Measurements from ENCODE around the gene CPVL. TPM values are rescaled to one million over a fixed set of nuclear protein-coding genes. Genes with fewer than 3 reads are reported as not detected.
"Not testable (repeated sequence)": the region's sequence is repeated elsewhere in the genome, so short reads cannot be mapped to it uniquely, and the experiment has no call there.

Gene CPVL
- total RNA-seq, 1 experiment from 2014 or later: 7.1 TPM

GRCh38 chr7:29119538-29119937 lies 26.8 kb downstream of the CPVL start:
- H3K4me1 ChIP-seq: no peaks in the 10 kb centered on the region
- no peak for DNase-seq
- no peaks in the 10 kb centered on the region for H3K27me3 ChIP-seq
- no peaks in the 10 kb centered on the region for H3K9me3 ChIP-seq (replicated peaks)
- no peaks in the 10 kb centered on the region; the same call in 1 of the 2 replicates for H3K36me3 ChIP-seq
- no peak overlapping the region for H3K27ac ChIP-seq
- no peak overlapping the region for H3K4me3 ChIP-seq

GRCh38 chr7:29116361-29117200 lies 29.8 kb downstream of the CPVL start:
- DNase-seq: no peak
- Histone ChIP-seq H3K27me3 (no peaks in the 10 kb centered on the region), H3K4me3 (no peak overlapping the region), H3K4me1 (no peaks in the 10 kb centered on the region), H3K9me3 (replicated peaks) (no peaks in the 10 kb centered on the region), H3K27ac (no peak overlapping the region), H3K36me3 (no peaks in the 10 kb centered on the region; the same call in 1 of the 2 replicates)

- Histone ChIP-seq H3K9me3 (replicated peaks) (no peaks in the 10 kb centered on the region), H3K4me1 (no peaks in the 10 kb centered on the region), H3K36me3 (no peaks in the 10 kb centered on the region; the same call in 1 of the 2 replicates), H3K27ac (no peak overlapping the region), H3K27me3 (no peaks in the 10 kb centered on the region), H3K4me3 (no peak overlapping the region)
- no peak for DNase-seq
Measured at GRCh38 chr7:29115753-29116152, 30.6 kb downstream of the CPVL start.

GRCh38 chr7:29115130-29115687 lies 31.1 kb downstream of the CPVL start:
- Histone ChIP-seq H3K36me3 (no peaks in the 10 kb centered on the region; the same call in 1 of the 2 replicates), H3K4me3 (no peak overlapping the region), H3K4me1 (no peaks in the 10 kb centered on the region), H3K9me3 (replicated peaks) (no peaks in the 10 kb centered on the region), H3K27ac (no peak overlapping the region), H3K27me3 (no peaks in the 10 kb centered on the region)
- DNase-seq: no peak

- H3K4me1 ChIP-seq; DNase-seq; H3K36me3 ChIP-seq; H3K27ac ChIP-seq; H3K27me3 ChIP-seq; H3K9me3 ChIP-seq (replicated peaks); H3K4me3 ChIP-seq: not testable (repeated sequence)
Measured at GRCh38 chr7:29114266-29114665, 32.1 kb downstream of the CPVL start.

GRCh38 chr7:29113384-29114102 lies 32.8 kb downstream of the CPVL start:
- Histone ChIP-seq H3K4me1 (no peaks in the 10 kb centered on the region), H3K9me3 (replicated peaks) (no peaks in the 10 kb centered on the region), H3K4me3 (no peak overlapping the region), H3K36me3 (no peaks in the 10 kb centered on the region), H3K27ac (no peak overlapping the region), H3K27me3 (no peaks in the 10 kb centered on the region)
- DNase-seq: peak in 1 of 2 experiments; percentile 37

- Histone ChIP-seq H3K4me1 (no peaks in the 10 kb centered on the region), H3K27ac (no peak overlapping the region), H3K9me3 (replicated peaks) (no peaks in the 10 kb centered on the region), H3K4me3 (no peak overlapping the region), H3K27me3 (no peaks in the 10 kb centered on the region), H3K36me3 (no peaks in the 10 kb centered on the region)
- DNase-seq: no peak
Measured at GRCh38 chr7:29112721-29113120, 33.6 kb downstream of the CPVL start.

- no peaks in the 10 kb centered on the region for H3K27me3 ChIP-seq
- no peak overlapping the region for H3K27ac ChIP-seq
- H3K4me1 ChIP-seq: no peaks in the 10 kb centered on the region
- no peak for DNase-seq
- no peak overlapping the region for H3K4me3 ChIP-seq
- H3K9me3 ChIP-seq (replicated peaks): no peaks in the 10 kb centered on the region
- H3K36me3 ChIP-seq: no peaks in the 10 kb centered on the region
Measured at GRCh38 chr7:29109899-29110298, 36.4 kb downstream of the CPVL start.

- DNase-seq: no peak
- H3K27me3 ChIP-seq: no peaks in the 10 kb centered on the region
- H3K9me3 ChIP-seq (replicated peaks): no peaks in the 10 kb centered on the region
- no peak overlapping the region for H3K27ac ChIP-seq
- H3K36me3 ChIP-seq: no peaks in the 10 kb centered on the region
- no peak overlapping the region for H3K4me3 ChIP-seq
- H3K4me1 ChIP-seq: no peaks in the 10 kb centered on the region
Measured at GRCh38 chr7:29109358-29109757, 37.0 kb downstream of the CPVL start.

GRCh38 chr7:29107056-29107455 lies 39.3 kb downstream of the CPVL start:
- no peaks in the 10 kb centered on the region for H3K27me3 ChIP-seq
- DNase-seq: no peak
- no peak overlapping the region for H3K27ac ChIP-seq
- H3K4me3 ChIP-seq: no peak overlapping the region
- H3K4me1 ChIP-seq: no peaks in the 10 kb centered on the region
- H3K9me3 ChIP-seq (replicated peaks): no peaks in the 10 kb centered on the region
- H3K36me3 ChIP-seq: no peaks in the 10 kb centered on the region

- H3K9me3 ChIP-seq (replicated peaks): no peaks in the 10 kb centered on the region
- H3K4me3 ChIP-seq: no peak overlapping the region
- DNase-seq: no peak
- no peaks in the 10 kb centered on the region for H3K27me3 ChIP-seq
- H3K36me3 ChIP-seq: no peaks in the 10 kb centered on the region
- H3K27ac ChIP-seq: no peak overlapping the region
- no peaks in the 10 kb centered on the region for H3K4me1 ChIP-seq
Measured at GRCh38 chr7:29106669-29106988, 39.7 kb downstream of the CPVL start.

GRCh38 chr7:29105752-29106668 lies 40.3 kb downstream of the CPVL start:
- DNase-seq: peak; percentile 55 to 84
- no peak overlapping the region for H3K27ac ChIP-seq
- H3K9me3 ChIP-seq (replicated peaks): no peaks in the 10 kb centered on the region
- no peaks in the 10 kb centered on the region for H3K36me3 ChIP-seq
- no peak overlapping the region for H3K4me3 ChIP-seq
- H3K4me1 ChIP-seq: no peaks in the 10 kb centered on the region
- H3K27me3 ChIP-seq: no peaks in the 10 kb centered on the region

- no peak for DNase-seq
- no peaks in the 10 kb centered on the region for H3K27me3 ChIP-seq
- H3K4me3 ChIP-seq: no peak overlapping the region
- H3K4me1 ChIP-seq: no peaks in the 10 kb centered on the region
- H3K36me3 ChIP-seq: no peaks in the 10 kb centered on the region
- H3K9me3 ChIP-seq (replicated peaks): no peaks in the 10 kb centered on the region
- no peak overlapping the region for H3K27ac ChIP-seq
Measured at GRCh38 chr7:29105191-29105590, 41.1 kb downstream of the CPVL start.

GRCh38 chr7:29102558-29103151 lies 43.7 kb downstream of the CPVL start:
- Histone ChIP-seq H3K36me3 (no peaks in the 10 kb centered on the region), H3K4me1 (no peaks in the 10 kb centered on the region), H3K27me3 (no peaks in the 10 kb centered on the region), H3K4me3 (no peak overlapping the region), H3K9me3 (replicated peaks) (no peaks in the 10 kb centered on the region), H3K27ac (no peak overlapping the region)
- DNase-seq: peak; percentile 69 to 86

All from SJCRH30 (cell line).